Measurements from ENCODE around the gene PDE2A.

DNA sequence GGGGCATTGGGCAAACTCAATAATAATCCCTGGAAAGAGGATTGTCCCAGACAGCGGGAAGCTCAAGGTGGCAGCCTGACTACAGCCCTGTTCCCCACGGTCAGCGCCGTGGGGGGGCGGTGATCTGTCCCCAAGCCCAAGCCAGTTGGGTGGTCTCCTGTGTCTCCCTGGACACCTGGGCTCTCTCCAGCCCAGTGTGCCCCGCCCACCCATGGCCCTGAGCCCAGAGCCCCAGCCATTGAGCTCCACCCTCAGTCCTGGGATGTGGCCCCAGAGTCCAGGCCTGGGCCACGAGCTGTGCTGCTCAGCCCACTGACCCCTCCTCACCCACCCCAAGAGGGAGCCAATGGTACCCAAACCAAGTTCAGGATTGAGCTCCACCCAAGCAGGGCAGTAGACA is 27.9 kb upstream of the PDE2A start:
- no peak for TF ChIP-seq POLR2A (IDR thresholded peaks at IDR 0.05)
- TF ChIP-seq, protein P1, sequence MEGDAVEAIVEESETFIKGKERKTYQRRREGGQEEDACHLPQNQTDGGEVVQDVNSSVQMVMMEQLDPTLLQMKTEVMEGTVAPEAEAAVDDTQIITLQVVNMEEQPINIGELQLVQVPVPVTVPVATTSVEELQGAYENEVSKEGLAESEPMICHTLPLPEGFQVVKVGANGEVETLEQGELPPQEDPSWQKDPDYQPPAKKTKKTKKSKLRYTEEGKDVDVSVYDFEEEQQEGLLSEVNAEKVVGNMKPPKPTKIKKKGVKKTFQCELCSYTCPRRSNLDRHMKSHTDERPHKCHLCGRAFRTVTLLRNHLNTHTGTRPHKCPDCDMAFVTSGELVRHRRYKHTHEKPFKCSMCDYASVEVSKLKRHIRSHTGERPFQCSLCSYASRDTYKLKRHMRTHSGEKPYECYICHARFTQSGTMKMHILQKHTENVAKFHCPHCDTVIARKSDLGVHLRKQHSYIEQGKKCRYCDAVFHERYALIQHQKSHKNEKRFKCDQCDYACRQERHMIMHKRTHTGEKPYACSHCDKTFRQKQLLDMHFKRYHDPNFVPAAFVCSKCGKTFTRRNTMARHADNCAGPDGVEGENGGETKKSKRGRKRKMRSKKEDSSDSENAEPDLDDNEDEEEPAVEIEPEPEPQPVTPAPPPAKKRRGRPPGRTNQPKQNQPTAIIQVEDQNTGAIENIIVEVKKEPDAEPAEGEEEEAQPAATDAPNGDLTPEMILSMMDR (IDR thresholded peaks at IDR 0.05) = no peak
